Tibial artery (tissue), 4 donors: ENCODE data around the gene DLL1.

Experiments
- DNase-seq, 2 donors: peaks; one replicate each; pipeline ENCODE4 v3.0.0-alpha.2; 2019
- H3K27ac ChIP-seq, 2 donors: fragments of 200-600 bp; sonication (generic) in 1 of 2; 1 replicate in 1 of 2; 2 replicates in 1 of 2; pipeline ENCODE4 v1.5.1; 2018 to 2019; ENCODE audit warnings: mild to moderate bottlenecking in 1 of 2
- H3K27me3 ChIP-seq, 2 donors: fragments of 200-600 bp; sonication (generic) in 1 of 2; one replicate each; pipeline versions ENCODE4 v1.5.1 to v1.6.0; 2016 to 2019
- H3K36me3 ChIP-seq, 3 donors: fragments of 200-600 bp; sonication (generic) in 2 of 3; one replicate each; pipeline ENCODE4 v1.5.1; 2016 to 2019; ENCODE audit warnings: mild to moderate bottlenecking in 2 of 3
- H3K4me1 ChIP-seq, 4 donors: fragments of 200-600 bp; sonication (generic) in 2 of 4; 1 replicate in 3 of 4; 2 replicates in 1 of 4; pipeline ENCODE4 v1.5.1; 2016 to 2019
- H3K4me3 ChIP-seq, 2 donors: fragments of 200-600 bp; sonication (generic) in 1 of 2; 1 replicate in 1 of 2; 2 replicates in 1 of 2; pipeline ENCODE4 v1.5.1; 2018 to 2019; ENCODE audit warnings: mild to moderate bottlenecking in 2 of 2
- H3K9me3 ChIP-seq, 3 donors: fragments of 200-600 bp; sonication (generic) in 1 of 3; one replicate each; pipeline ENCODE4 v1.5.1; 2016 to 2019
- CTCF ChIP-seq, 2 experiments: fragments of 200-600 bp in 1 of 2; fragments of 450-650 bp in 1 of 2; IDR thresholded peaks; one replicate each; pipeline ENCODE4 v1.5.1; 2017 to 2019; ENCODE audit warnings: antibody characterized with exemption in 2 of 2, mild to moderate bottlenecking in 1 of 2, moderate library complexity in 1 of 2
- intact Hi-C: fragments of 100-400 bp; cut with DNase I; formaldehyde crosslinking; loops from one replicate; pipeline ENCODE4 v1.15.0; 2023; ENCODE audit warnings: low total_unique reads

The DLL1 gene

GRCh38 chr6:170277893-170278742, 12.8 kb downstream of the DLL1 start:
- TF ChIP-seq CTCF (IDR thresholded peaks at IDR 0.05): no peak
- Histone ChIP-seq H3K27ac (no peak overlapping the region), H3K27me3 (no peaks in the 10 kb centered on the region), H3K4me3 (no peak overlapping the region), H3K4me1 (peaks cover 0 to 16% (median 12%) of the 10 kb centered on the region in 4 donors), H3K36me3 (peaks cover 0 to 8% (median 0%) of the 10 kb centered on the region in 3 donors), H3K9me3 (no peaks in the 10 kb centered on the region)
- DNase-seq: no peak
- intact Hi-C loops: no loop called here

GRCh38 chr6:170276369-170277057, 14.4 kb downstream of the DLL1 start:
- H3K4me3 ChIP-seq: peak overlapping the region; percentile 15 to 22
- no peaks in the 10 kb centered on the region for H3K27me3 ChIP-seq
- DNase-seq: peak in 1 of 2 donors; percentile 87
- intact Hi-C loops: no loop called here
- H3K27ac ChIP-seq: peak overlapping the region; percentile 67 to 72
- TF ChIP-seq CTCF (IDR thresholded peaks at IDR 0.05): no peak
- no peaks in the 10 kb centered on the region for H3K36me3 ChIP-seq
- H3K9me3 ChIP-seq: no peaks in the 10 kb centered on the region
- peaks cover 0 to 16% (median 12%) of the 10 kb centered on the region in 4 donors for H3K4me1 ChIP-seq

- H3K36me3 ChIP-seq: no peaks in the 10 kb centered on the region
- no peak for TF ChIP-seq CTCF (IDR thresholded peaks at IDR 0.05)
- H3K4me3 ChIP-seq: no peak overlapping the region
- H3K4me1 ChIP-seq: peaks cover 0 to 16% (median 10%) of the 10 kb centered on the region in 4 donors
- H3K27ac ChIP-seq: no peak overlapping the region
- H3K9me3 ChIP-seq: no peaks in the 10 kb centered on the region
- no peaks in the 10 kb centered on the region for H3K27me3 ChIP-seq
- DNase-seq: no peak
- intact Hi-C loops: no loop called here
Observed at GRCh38 chr6:170274713-170275560, 15.9 kb downstream of the DLL1 start.

GRCh38 chr6:170273681-170274080, 17.2 kb downstream of the DLL1 start:
- intact Hi-C loops: no loop called here
- no peak overlapping the region for H3K27ac ChIP-seq

More at GRCh38 chr6:170273681-170274080, 17.2 kb downstream of the DLL1 start:
- H3K4me1 ChIP-seq: peaks cover 0 to 16% (median 10%) of the 10 kb centered on the region in 4 donors
- no peaks in the 10 kb centered on the region for H3K27me3 ChIP-seq
- H3K36me3 ChIP-seq: no peaks in the 10 kb centered on the region
- no peak for DNase-seq
- no peak for TF ChIP-seq CTCF (IDR thresholded peaks at IDR 0.05)
- H3K4me3 ChIP-seq: no peak overlapping the region
- H3K9me3 ChIP-seq: no peaks in the 10 kb centered on the region
